HG03139 (cell line): Measurements from ENCODE around the gene EVA1B.

Experiments used
- ATAC-seq: cut with Tn5 transposase; IDR thresholded peaks from one replicate; pipeline ENCODE4 v1.9.1; 2021; ENCODE audit not compliant: unreplicated experiment

Gene EVA1B

DNA sequence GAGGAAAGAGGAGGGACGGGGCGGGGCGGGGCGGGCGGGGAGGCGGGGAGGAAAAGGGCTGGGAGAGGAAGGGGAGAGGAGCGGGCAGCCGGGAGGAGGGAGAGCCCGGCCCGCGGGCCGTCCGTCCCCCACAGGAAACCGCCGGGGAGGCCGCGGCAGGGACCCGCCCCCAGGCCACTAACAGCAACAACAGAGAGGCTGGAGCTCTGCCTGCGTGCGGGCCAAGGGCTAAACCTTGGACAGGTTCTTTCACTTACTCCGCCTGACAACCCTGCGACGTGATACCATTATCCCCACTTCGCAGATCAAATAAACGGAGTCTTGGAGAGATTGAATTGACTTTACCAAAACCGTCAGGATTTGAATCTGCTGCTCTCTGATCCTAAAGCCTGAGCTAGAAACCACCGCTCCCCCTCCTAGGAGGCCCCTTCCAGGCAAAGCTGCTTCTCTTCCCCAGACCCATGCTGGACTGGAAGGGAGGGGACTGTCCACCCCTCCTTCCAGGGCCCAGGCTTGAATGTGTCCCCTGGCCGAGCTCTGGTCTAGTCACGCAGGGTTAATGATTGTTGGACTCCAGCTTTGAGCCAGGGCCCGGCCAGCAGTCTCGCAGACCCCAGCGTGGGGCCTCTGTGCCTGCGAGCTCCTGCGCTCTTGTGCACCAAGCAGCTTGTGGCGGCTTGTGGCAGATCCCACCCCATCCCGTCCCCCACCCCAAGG is at the start of gene EVA1B:
EVA1B (minus strand) TSS at position 10 of the 717 bp plus-strand sequence. CDS start 608 bp downstream, outside the sequence.
- ATAC-seq, result no peak

- ATAC-seq, result no peak
These were observed 49.2 kb upstream of the EVA1B start for GRCh38 chr1:36372617-36373016.

GRCh38 chr1:36369061-36369861 is 45.8 kb upstream of the EVA1B start:
- ATAC-seq, result no peak

DNA sequence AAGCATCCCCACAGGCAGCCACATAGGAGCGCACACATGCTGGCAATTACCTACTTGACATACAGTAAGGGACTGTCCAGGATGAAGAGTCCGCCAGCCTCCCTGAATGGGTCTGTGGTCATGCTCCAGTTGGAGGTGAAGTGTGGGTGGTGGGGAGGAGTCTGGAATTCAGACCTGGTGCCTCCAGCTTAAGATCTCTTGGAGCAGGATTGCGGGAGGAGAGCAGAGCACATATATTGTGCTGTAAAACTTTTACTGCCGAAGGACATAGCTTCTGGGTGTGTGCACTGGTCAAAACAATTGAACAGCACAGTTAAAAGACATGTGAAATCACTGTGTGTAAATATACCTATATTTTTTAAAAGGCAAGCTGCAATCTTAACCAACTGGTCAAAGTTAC is 44.4 kb upstream of the EVA1B start:
- ATAC-seq, result no peak

- no peak for ATAC-seq
These were observed 43.6 kb upstream of the EVA1B start for GRCh38 chr1:36367066-36367465.

DNA sequence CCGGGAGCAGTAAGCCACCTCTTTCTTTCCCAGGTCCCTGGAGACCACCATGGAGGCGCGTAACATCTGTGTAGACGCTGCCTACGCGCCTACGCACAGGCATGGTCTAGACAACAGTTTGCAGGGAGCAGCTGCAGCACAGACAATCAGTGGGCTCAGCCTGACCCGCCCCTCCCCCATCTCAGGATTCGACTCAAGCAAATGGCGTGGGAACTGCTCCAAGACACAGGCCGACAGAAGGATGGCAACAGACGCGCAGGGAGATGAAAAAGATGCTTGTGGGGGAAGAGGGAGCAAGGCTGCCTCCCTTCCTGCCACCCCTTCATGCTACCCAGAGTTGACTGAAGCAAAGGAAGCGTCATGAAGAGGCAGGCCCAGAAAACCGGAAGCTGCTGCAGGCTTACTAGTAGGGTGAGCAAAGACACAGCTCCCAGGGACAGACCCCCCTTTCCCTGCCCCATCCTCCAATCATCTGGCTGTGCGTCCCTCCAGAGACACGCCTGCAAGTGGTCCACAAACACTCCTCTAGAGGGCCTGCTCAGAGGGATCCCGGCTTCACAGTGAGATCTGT is 42.7 kb upstream of the EVA1B start:
- ATAC-seq, result no peak

DNA sequence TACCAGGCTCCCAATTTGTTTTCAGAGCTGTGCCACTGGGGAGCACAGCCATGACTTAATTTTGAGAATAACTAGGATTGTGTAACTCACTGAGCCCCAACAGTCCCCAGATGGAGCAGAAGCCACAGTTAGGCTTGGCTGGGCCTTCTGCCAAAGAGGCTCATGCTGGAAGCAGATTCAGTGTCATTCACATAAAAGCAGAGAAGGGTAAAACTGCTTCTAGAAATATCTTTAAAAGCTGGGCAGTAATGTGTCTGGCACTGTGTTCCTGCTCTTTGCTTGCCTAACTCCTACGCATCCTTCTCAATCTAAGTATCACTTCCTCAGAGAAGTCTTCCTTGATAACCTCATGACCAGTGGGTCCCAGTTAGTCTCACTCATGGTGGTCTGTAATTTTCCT is 41.9 kb upstream of the EVA1B start:
- no peak for ATAC-seq

- no peak for ATAC-seq
These were observed 36.6 kb upstream of the EVA1B start for GRCh38 chr1:36359911-36360550.

DNA sequence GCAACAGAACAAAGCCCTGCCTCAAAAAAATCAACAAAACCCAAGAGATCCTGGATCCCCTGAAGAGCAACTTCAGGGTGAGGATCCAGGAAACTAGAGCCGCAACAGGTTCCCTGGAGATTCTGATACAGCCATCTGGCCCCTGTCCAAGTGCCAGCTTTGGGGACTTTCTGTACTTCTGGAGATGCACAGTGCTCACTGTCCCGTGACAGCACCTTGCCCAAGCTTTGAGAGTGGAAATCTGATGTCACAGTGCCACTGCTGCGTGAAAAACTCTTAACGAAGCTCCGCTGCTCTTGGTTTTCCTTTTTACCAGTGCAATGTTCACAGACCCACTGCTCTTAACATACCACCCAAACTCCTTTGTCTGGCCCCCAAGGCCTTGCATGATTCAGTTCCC is 35.9 kb upstream of the EVA1B start:
- no peak for ATAC-seq

- ATAC-seq, result no peak
These were observed 35.2 kb upstream of the EVA1B start for GRCh38 chr1:36358514-36359084.

DNA sequence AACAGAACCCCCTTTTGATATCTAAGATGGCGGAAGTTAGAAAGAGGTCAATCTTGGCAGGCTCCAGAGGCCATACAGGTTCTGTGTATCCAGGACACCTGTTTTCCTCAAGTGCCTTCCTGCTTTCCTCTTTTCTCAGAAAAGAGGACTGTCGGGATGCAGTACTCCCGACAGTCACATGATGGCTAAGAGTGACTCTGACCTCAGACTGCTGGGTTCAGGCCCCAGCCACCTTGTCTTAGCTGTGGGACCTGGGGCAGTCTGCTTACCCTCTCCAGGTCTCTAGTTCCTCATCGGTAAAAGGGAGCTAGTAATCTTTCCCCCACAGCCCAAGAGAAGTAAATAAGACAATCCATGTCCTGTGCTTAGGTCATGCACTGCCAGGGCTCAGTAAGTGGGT is 32.4 kb upstream of the EVA1B start:
- ATAC-seq, result no peak

GRCh38 chr1:36354486-36354885 is 31.0 kb upstream of the EVA1B start:
- no peak for ATAC-seq

DNA sequence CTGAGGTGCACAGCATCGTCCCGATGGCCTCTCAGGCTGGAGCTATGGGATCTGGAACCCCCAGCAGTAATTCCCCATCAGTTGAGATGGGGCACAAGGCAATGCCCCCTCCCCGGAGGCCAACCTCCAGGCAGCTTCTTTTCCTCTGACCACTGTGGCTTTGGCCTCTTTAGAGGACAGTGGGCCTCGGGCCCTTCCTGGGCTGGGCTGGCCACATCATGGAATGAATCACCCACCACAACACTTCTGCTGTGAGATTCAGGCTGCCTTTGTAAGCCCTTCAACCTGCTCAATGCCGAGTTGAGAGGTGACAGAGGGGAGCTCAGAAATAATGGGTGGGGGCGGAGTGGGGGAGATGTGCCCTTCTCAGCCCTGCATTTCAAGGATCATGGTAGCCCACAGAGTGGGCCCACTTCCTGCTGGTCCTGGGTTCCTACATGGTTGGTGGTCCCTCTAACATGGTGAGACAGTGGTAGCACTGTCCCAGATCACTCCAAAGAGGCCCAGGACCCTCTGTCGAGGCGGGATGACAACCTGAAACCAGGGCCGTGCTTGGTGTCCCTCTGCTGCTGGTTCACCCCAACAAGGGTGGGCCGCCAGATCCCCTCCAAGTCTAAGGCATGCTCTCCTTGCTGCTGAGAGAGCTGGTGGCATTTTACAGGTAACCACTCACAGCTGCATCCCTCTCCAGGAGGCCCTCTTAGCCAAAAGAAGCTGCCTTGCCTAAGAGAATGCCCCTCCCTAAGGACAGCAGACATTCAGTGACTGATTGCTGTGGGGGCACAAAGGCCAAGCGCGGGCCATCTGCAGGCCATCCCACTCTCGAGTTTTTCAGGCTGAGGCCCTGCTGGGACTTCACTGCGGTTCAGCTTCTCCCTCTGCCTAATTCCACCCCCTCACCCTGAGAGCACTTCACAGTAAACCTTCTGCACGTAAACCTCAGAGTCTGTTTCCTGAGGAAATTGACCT is 29.7 kb upstream of the EVA1B start:
- ATAC-seq, result no peak

DNA sequence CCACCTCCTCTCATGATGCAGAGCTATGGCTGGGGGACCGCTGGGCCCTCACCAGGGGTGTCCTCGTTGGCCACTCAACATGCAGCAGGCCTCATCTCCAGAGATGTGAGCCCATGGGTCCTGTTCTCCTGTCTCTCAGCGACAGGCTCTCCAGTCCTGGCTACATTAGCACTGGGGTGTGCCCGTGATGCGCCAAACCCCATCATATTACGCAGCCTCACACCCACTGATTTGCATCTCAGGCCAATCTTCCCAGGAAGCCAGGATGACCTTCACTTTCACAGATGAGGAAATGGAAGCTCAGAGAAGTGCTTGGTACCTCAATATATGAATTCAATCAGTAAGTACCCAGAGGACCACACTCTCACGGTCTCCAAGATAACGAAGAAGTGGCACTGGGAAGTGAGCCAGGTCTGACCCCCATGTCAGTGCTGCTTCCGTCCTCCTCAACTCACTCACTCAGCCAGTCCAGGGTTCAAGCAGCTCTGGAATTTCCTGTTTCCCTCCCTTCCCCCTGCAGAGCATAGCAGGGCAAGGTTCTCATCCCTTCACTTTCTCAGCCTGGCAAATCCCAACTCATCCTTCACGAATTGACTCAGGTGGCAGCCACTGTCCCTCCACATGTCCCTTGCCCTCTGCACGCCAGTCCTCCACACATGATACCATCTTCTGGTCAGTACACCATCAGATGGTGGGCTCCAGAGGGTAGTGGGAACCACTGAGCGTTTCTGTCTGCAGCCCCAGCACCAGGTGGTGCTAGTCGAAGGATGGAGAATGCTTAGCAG is 28.9 kb upstream of the EVA1B start:
- no peak for ATAC-seq

- no peak for ATAC-seq
These were observed 28.0 kb upstream of the EVA1B start for GRCh38 chr1:36351227-36351977.

GRCh38 chr1:36350659-36351226 is 27.3 kb upstream of the EVA1B start:
- no peak for ATAC-seq

DNA sequence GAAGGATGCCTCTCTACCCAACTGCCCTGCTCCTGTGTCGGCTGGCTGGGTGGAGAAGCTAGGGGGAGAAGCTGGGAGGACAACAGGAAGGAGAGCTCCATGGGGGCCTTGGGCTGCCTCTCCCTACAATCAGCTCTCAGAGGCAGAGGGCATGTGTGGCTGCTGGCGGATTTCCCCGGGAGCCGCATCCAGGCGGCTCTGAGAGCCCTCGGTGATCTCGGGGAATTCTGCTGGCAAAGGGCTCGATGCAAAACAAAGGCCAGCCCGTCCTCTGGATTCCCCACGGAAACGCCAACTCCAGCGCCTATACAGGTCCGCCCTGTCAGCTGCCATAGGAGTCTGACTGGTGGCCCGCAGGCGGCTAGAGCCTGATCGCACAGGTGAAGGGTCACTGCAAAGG is 26.4 kb upstream of the EVA1B start:
- no peak for ATAC-seq

DNA sequence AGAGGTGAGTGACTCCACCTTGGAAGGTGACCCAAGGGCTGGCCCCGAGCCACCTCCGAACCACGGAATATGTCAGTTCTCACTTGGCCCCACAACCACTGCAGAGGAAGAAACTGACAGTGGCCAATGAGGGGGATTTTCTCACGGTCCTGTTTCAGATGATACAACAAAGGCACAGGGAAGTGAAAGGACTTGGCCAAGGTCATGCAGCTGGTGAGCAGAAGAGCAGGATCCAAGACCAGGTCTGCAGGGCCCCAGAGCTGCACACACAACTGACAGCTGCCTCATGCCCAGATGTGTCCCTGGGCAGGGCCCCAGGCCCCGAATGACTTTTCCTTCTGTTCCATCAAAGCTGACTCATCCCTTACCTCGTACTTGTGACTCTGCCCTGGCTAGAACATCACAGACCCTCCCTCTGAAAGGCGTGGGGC is 25.8 kb upstream of the EVA1B start:
- ATAC-seq, result peak; percentile 68
